HepG2 (cell line): ENCODE measurements around the gene GNA12. TPM values are rescaled to one million over a fixed set of nuclear protein-coding genes. Genes with fewer than 3 reads are reported as not detected.

Experiments
- ATAC-seq: fragments of 200-7000 bp; cut with Tn5 transposase; 3 replicates; pipeline ENCODE4 v1.9.1; 2020; ENCODE audit warnings: mild to moderate bottlenecking, moderate library complexity
- BruUV-seq: library from RNA; stranded (reverse); fragments of 400-500 nt; replicated peaks from 2 replicates; lab custom pipeline; 2021; lab: Mats Ljungman, UMichigan
- CTCF ChIA-PET: fragments of 300-600 bp; formaldehyde crosslinking; extraction: SDS; loops from one replicate; lab custom pipeline; 2021; ENCODE audit warnings: low total read pairs, inconsistent platforms, low intra/inter-chr PET ratio; lab: Yijun Ruan, JAX
- POLR2A ChIA-PET: fragments of 350-600 bp; sonication (Branson Sonifier 250); formaldehyde crosslinking; loops from one replicate; lab custom pipeline; 2020; ENCODE audit warnings: antibody characterized with exemption, inconsistent platforms; lab: Yijun Ruan, JAX
- DNase-seq: peaks from one replicate; pipeline ENCODE4 v3.0.0-alpha.2; 2015; ENCODE audit warnings: low spot score
- FAIRE-seq: peaks from 3 replicates; lab custom pipeline; 2011; peaks lifted over from hg19 to GRCh38; lab: Jason Lieb, UNC
- H2AFZ ChIP-seq: one replicate; pipeline ENCODE4 v1.6.1; 2011; ENCODE audit warnings: low read length, inconsistent platforms
- H3K27ac ChIP-seq: fragments of 300-600 bp; 3 replicates; pipeline ENCODE4 v1.8.0; 2011; ENCODE audit warnings: mixed run types, mild to moderate bottlenecking, mixed read lengths, low read length, inconsistent platforms; ENCODE audit not compliant: insufficient read depth; ENCODE audit errors: extremely low read length
- H3K27me3 ChIP-seq, 2 experiments: fragments of 200-600 bp in 1 of 2; 2 replicates in 1 of 2; 3 replicates in 1 of 2; pipeline versions ENCODE4 v1.6.0 to v1.8.0; 2011; ENCODE audit warnings: low read length in 2 of 2, mild to moderate bottlenecking in 2 of 2, moderate library complexity in 2 of 2, inconsistent platforms in 1 of 2; ENCODE audit not compliant: insufficient read depth in 2 of 2, control insufficient read depth in 1 of 2
- H3K36me3 ChIP-seq, 2 experiments: fragments of 200-600 bp in 1 of 2; replicated peaks in 1 of 2; 2 replicates in 1 of 2; 3 replicates in 1 of 2; pipeline versions ENCODE4 v1.5.1 to v1.8.0; 2011; ENCODE audit warnings: low read length in 2 of 2, inconsistent platforms in 1 of 2; ENCODE audit not compliant: insufficient read depth in 2 of 2, control insufficient read depth in 1 of 2
- H3K4me1 ChIP-seq: 2 replicates; pipeline ENCODE4 v1.5.1; 2012; ENCODE audit warnings: low read length, inconsistent platforms; ENCODE audit not compliant: insufficient read depth
- H3K4me2 ChIP-seq: 2 replicates; pipeline ENCODE4 v1.6.0; 2011; ENCODE audit warnings: low read depth, low read length, inconsistent platforms
- H3K4me3 ChIP-seq, 3 experiments: fragments of 200-600 bp in 1 of 3; sonication (generic), shearing (Covaris generic) in 1 of 3; replicated peaks in 1 of 3; 2 replicates each; pipeline ENCODE4 v1.5.1; 2011 to 2016; ENCODE audit warnings: low read length in 3 of 3, inconsistent platforms in 2 of 3, low read depth in 2 of 3, mild to moderate bottlenecking in 2 of 3, control low read depth in 1 of 3, mixed read lengths in 1 of 3; ENCODE audit not compliant: insufficient read depth in 1 of 3
- H3K79me2 ChIP-seq: one replicate; pipeline ENCODE4 v1.6.1; 2011; ENCODE audit warnings: low read length, inconsistent platforms; ENCODE audit not compliant: insufficient read depth
- H3K9ac ChIP-seq: 2 replicates; pipeline ENCODE4 v1.6.0; 2011; ENCODE audit warnings: mild to moderate bottlenecking, low read depth, low read length, inconsistent platforms; ENCODE audit not compliant: insufficient read depth
- H3K9me3 ChIP-seq: 2 replicates; pipeline ENCODE4 v1.5.1; 2012; ENCODE audit warnings: mild to moderate bottlenecking, low read length
- H4K20me1 ChIP-seq: 2 replicates; pipeline ENCODE4 v1.6.0; 2011; ENCODE audit warnings: inconsistent platforms, mild to moderate bottlenecking, low read length, moderate library complexity; ENCODE audit not compliant: insufficient read depth
- AHR ChIP-seq: IDR thresholded peaks from 2 replicates; pipeline ENCODE4 v1.6.1; 2018; ENCODE audit warnings: missing genetic modification reagents, missing compliant biosample characterization
- BATF2 ChIP-seq: sonication (generic); formaldehyde crosslinking; IDR thresholded peaks from 2 replicates; pipeline ENCODE4 v1.8.0; 2022; ENCODE audit warnings: mild to moderate bottlenecking, missing genetic modification reagents, moderate library complexity
- CENPT ChIP-seq: sonication (generic); formaldehyde crosslinking; IDR thresholded peaks from 2 replicates; pipeline ENCODE4 v1.8.0; 2022; ENCODE audit warnings: low read depth, mild to moderate bottlenecking, moderate library complexity, missing genetic modification reagents
- FLYWCH1 ChIP-seq: sonication (generic); formaldehyde crosslinking; IDR thresholded peaks from 2 replicates; pipeline ENCODE4 v1.8.1; 2023; ENCODE audit warnings: mild to moderate bottlenecking, missing genetic modification reagents
- MED1 ChIP-seq: sonication (generic); formaldehyde crosslinking; IDR thresholded peaks from 2 replicates; pipeline ENCODE4 v1.4.0; 2020; ENCODE audit warnings: missing genetic modification reagents
- NCOA1 ChIP-seq: sonication (generic); formaldehyde crosslinking; IDR thresholded peaks from 2 replicates; pipeline ENCODE4 v1.9.0; 2021; ENCODE audit warnings: missing genetic modification reagents
- NCOA2 ChIP-seq: sonication (generic); formaldehyde crosslinking; IDR thresholded peaks from 2 replicates; pipeline ENCODE4 v1.8.0; 2022; ENCODE audit warnings: inconsistent platforms
- NPAS2 ChIP-seq: sonication (generic); formaldehyde crosslinking; IDR thresholded peaks from 2 replicates; pipeline ENCODE4 v1.8.0; 2022; ENCODE audit warnings: mild to moderate bottlenecking, missing genetic modification reagents, borderline replicate concordance
- PPARG ChIP-seq: conservative IDR thresholded peaks from 2 replicates; pipeline ENCODE4 v1.6.1; 2016; ENCODE audit warnings: missing biosample characterization, missing genetic modification reagents
- SMARCC2 ChIP-seq: fragments of 450-650 bp; IDR thresholded peaks from 2 replicates; pipeline ENCODE4 v1.6.1; 2017; ENCODE audit warnings: antibody characterized with exemption, mild to moderate bottlenecking
- SP4 ChIP-seq: sonication (generic); formaldehyde crosslinking; IDR thresholded peaks from 2 replicates; pipeline ENCODE4 v1.8.1; 2023; ENCODE audit warnings: mild to moderate bottlenecking, missing genetic modification reagents
- TEF ChIP-seq: sonication (generic); formaldehyde crosslinking; IDR thresholded peaks from 2 replicates; pipeline ENCODE4 v1.5.0; 2020; ENCODE audit warnings: missing genetic modification reagents
- TSC22D2 ChIP-seq: sonication (generic); formaldehyde crosslinking; IDR thresholded peaks from 2 replicates; pipeline ENCODE4 v1.5.1; 2020; ENCODE audit warnings: missing genetic modification reagents, mild to moderate bottlenecking, borderline replicate concordance
- WGBS: methylation state at CpG from one replicate; pipeline ENCODE4 v1.1.6; 2017; ENCODE audit warnings: low lambda C conversion rate; 5-methylcytosine and 5-hydroxymethylcytosine counted together
- in situ Hi-C: cut with HindIII; loops from 2 replicates; pipeline ENCODE4 v1.10.0; 2017; ENCODE audit warnings: low pct_unique_long_range_greater_than_20kb; ENCODE audit not compliant: extremely low pct_ligation_motif_present
- intact Hi-C: fragments of 100-400 bp; cut with micrococcal nuclease; formaldehyde crosslinking; loops from one replicate; pipeline ENCODE4 v1.10.0; 2022; ENCODE audit not compliant: unreplicated experiment
- polyA plus RNA-seq, 8 experiments: library from polyadenylated mRNA; depleted of rRNA in 3 of 8; stranded (reverse) in 7 of 8; unstranded in 1 of 8; fragments of >200 nt; fragmentation: Illumina TruSeq in 4 of 8; extraction: Trizol in 4 of 8; gene quantifications; 2 replicates each; pipeline versions ENCODE4 v1.2.1 to v1.2.3, GENCODE V29; 2011 to 2016; ENCODE audit warnings: low read depth in 4 of 8, missing spikeins in 1 of 8, mixed read lengths in 1 of 8; ENCODE audit not compliant: insufficient read depth in 1 of 8
- total RNA-seq, 5 experiments: library from RNA; depleted of rRNA; stranded (reverse); fragments of >200 nt; fragmentation: Illumina TruSeq; extraction: Trizol; gene quantifications; 2 replicates each; pipeline ENCODE4 v1.2.3, GENCODE V29; 2016; ENCODE audit warnings: low read depth in 1 of 5

The GNA12 gene
- total and polyA plus RNA-seq, 2 of the 13 experiments (the other 11 are each of a cell fraction or from before 2014, with no cell fraction given) = 16.2 to 50.9 TPM

GRCh38 chr7:2710286-2710655 is 133.8 kb downstream of the GNA12 start:
- Histone ChIP-seq H3K4me3 (peak overlapping the region in 2 of 3 experiments; percentile 17 to 60; a peak in 3 of 6 replicates), H3K27me3 (peaks cover 0 to 15% of the 10 kb centered on the region in 2 experiments; a peak in 3 of 5 replicates), H2AFZ (no peak overlapping the region), H3K9ac (no peak overlapping the region; the same call in 1 of the 2 replicates), H4K20me1 (no peaks in the 10 kb centered on the region; the same call in 1 of the 2 replicates), H3K9me3 (no peaks in the 10 kb centered on the region), H3K27ac (no peak overlapping the region), H3K4me1 (peaks cover 28% of the 10 kb centered on the region), H3K4me2 (peak overlapping the region; percentile 72), H3K79me2 (no peaks in the 10 kb centered on the region), H3K36me3 (no peaks in the 10 kb centered on the region)
- ChIA-PET POLR2A (interaction anchor here (1.0 to 1.5 kb wide), 3 partner anchors 17 to 48 kb away, joined by 3 to 5 read pairs (median 3); no protein-coding TSS in a partner anchor), CTCF (interaction anchor here (1.2 to 2.2 kb wide), 2 partner anchors 39 to 143 kb away, joined by 5 to 15 read pairs; no protein-coding TSS in a partner anchor)
- no peak for TF ChIP-seq MED1
- TF ChIP-seq TSC22D2 (CRISPR knock-in tag) = no peak
- no peak for TF ChIP-seq NPAS2 (CRISPR knock-in tag)
- TF ChIP-seq TEF (CRISPR knock-in tag) = no peak
- TF ChIP-seq PPARG (CRISPR knock-in tag) = no peak
- TF ChIP-seq CENPT (CRISPR knock-in tag) = no peak
- TF ChIP-seq NCOA2 (CRISPR knock-in tag) = no peak
- no peak for TF ChIP-seq NCOA1
- TF ChIP-seq FLYWCH1 = no peak
- no peak for TF ChIP-seq SMARCC2
- TF ChIP-seq BATF2 = no peak
- TF ChIP-seq AHR = no peak
- TF ChIP-seq SP4 = no peak
- FAIRE-seq (no peak), ATAC-seq (no peak; the same call in 2 of the 3 replicates), DNase-seq (no peak)
- in situ Hi-C loops = no loop called here
- intact Hi-C loops = no loop called here
- BruUV-seq = no TSS peak
- whole genome bisulfite sequencing = 45% methylated on average over 9 of the region's 11 CpGs
